Thyroid gland (tissue), 4 donors: Measurements from ENCODE around the gene GRB10. TPM values are rescaled to one million over a fixed set of nuclear protein-coding genes. Genes with fewer than 3 reads are reported as not detected.

Source experiments
- DNase-seq, 2 donors: peaks; one replicate each; pipeline ENCODE4 v3.0.0-alpha.2; 2019
- H3K27ac ChIP-seq, 3 donors: fragments of 200-600 bp; sonication (generic); 1 replicate in 2 of 3; 2 replicates in 1 of 3; pipeline ENCODE4 v1.5.1; 2016 to 2019; ENCODE audit warnings: mild to moderate bottlenecking in 1 of 3, moderate library complexity in 1 of 3
- H3K27me3 ChIP-seq: fragments of 200-600 bp; sonication (generic); one replicate; pipeline ENCODE4 v1.5.1; 2019
- H3K36me3 ChIP-seq, 2 donors: fragments of 200-600 bp; sonication (generic); one replicate each; pipeline ENCODE4 v1.5.1; 2016 to 2019
- H3K4me1 ChIP-seq, 2 donors: fragments of 200-600 bp; sonication (generic); one replicate each; pipeline ENCODE4 v1.5.1; 2017 to 2019
- H3K4me3 ChIP-seq, 3 donors: fragments of 200-600 bp; sonication (generic); replicated peaks in 1 of 3; 1 replicate in 2 of 3; 2 replicates in 1 of 3; pipeline ENCODE4 v1.5.1; 2016; ENCODE audit warnings: mild to moderate bottlenecking in 1 of 3
- H3K9me3 ChIP-seq: fragments of 200-600 bp; sonication (generic); one replicate; pipeline ENCODE4 v1.5.1; 2017
- CTCF ChIP-seq, 6 experiments: fragments of 200-600 bp in 3 of 6; fragments of 450-650 bp in 3 of 6; sonication (generic) in 3 of 6; IDR thresholded peaks; one replicate each; pipeline ENCODE4 v1.5.1; 2016 to 2019; ENCODE audit warnings: antibody characterized with exemption in 6 of 6, mild to moderate bottlenecking in 2 of 6, inconsistent platforms in 1 of 6, moderate library complexity in 1 of 6
- POLR2A ChIP-seq, 2 donors: fragments of 450-650 bp; IDR thresholded peaks; one replicate each; pipeline ENCODE4 v1.6.1; 2017; ENCODE audit warnings: antibody characterized with exemption in 2 of 2, mild to moderate bottlenecking in 2 of 2, moderate library complexity in 1 of 2
- WGBS, 2 donors: methylation state at CpG; one replicate each; pipeline ENCODE4 v1.1.5; 2017; 5-methylcytosine and 5-hydroxymethylcytosine counted together
- intact Hi-C: fragments of 100-400 bp; cut with DNase I; formaldehyde crosslinking; loops from one replicate; pipeline ENCODE4 v1.15.1; 2023
- total RNA-seq, 4 donors: library from RNA; depleted of rRNA; stranded (reverse); fragments of >200 nt; gene quantifications; one replicate each; pipeline ENCODE4 v1.2.3, GENCODE V29; 2016

GRB10 gene
- total RNA-seq, 4 donors from 2014 or later = 21.3 to 99.2 (median 39.6) TPM

GRCh38 chr7:50662041-50662694 lies 120.5 kb downstream of the GRB10 start:
- H3K4me3 ChIP-seq = no peak overlapping the region
- peaks cover 4 to 54% of the 10 kb centered on the region in 2 donors for H3K4me1 ChIP-seq
- TF ChIP-seq CTCF (IDR thresholded peaks at IDR 0.05) (no peak), POLR2A (IDR thresholded peaks at IDR 0.05) (no peak)
- H3K27me3 ChIP-seq = no peaks in the 10 kb centered on the region
- no peaks in the 10 kb centered on the region for H3K9me3 ChIP-seq
- intact Hi-C loops = no loop called here
- no peak overlapping the region for H3K27ac ChIP-seq
- DNase-seq = no peak
- no peaks in the 10 kb centered on the region for H3K36me3 ChIP-seq
- WGBS, 2 donors = 74 to 83% methylated on average over 4 of the region's 4 CpGs

DNA sequence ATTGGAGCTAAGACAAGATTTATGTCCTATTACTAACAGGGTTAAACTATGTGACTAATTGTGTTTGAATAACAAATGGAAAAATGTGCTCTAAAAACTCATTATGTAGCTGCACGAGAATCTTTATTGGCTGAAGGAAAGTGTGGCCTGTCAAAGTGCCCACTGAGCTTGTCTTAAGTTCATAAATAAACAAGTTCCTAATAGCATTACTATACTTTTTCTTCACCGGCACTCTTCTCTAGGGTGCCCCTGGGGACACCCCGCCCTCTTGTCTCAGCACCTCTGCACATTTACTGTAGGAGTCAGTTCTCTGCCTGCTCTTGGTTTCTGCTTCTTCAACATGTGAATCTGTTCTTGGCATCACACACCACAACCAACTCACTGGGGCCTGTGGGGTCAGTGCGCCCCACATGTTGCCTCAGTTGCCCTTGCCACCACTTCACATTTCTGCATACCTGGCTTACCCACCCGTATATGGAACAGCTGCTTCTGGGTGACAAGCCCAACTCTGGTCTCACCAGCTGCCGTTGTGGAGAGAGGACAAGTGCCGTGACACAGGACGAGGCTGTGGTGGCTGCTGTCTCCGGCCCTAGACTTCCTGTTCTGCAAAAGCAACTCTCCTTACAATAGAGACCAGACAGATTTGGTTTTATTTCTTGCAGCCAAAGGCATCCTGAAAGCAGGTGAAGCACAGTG lies 121.2 kb downstream of the GRB10 start:
- no peaks in the 10 kb centered on the region for H3K27me3 ChIP-seq
- H3K36me3 ChIP-seq = no peaks in the 10 kb centered on the region
- no peak overlapping the region for H3K27ac ChIP-seq
- H3K4me3 ChIP-seq = no peak overlapping the region
- TF ChIP-seq CTCF (IDR thresholded peaks at IDR 0.05) (no peak), POLR2A (IDR thresholded peaks at IDR 0.05) (no peak)
- no peak for DNase-seq
- H3K9me3 ChIP-seq = no peaks in the 10 kb centered on the region
- WGBS, 2 donors = 64 to 75% methylated on average over 7 to 9 of the region's 9 CpGs
- peaks cover 2 to 56% of the 10 kb centered on the region in 2 donors for H3K4me1 ChIP-seq
- intact Hi-C loops = no loop called here

- intact Hi-C loops = no loop called here
- H3K27me3 ChIP-seq = no peaks in the 10 kb centered on the region
Measured at GRCh38 chr7:50660830-50661175, 121.9 kb downstream of the GRB10 start.

GRCh38 chr7:50660040-50660829 lies 122.5 kb downstream of the GRB10 start:
- WGBS, 2 donors = 81 to 86% methylated on average over 29 to 30 of the region's 30 CpGs
- no peak for DNase-seq
- Histone ChIP-seq H3K4me1 (peaks cover 5 to 55% of the 10 kb centered on the region in 2 donors), H3K4me3 (no peak overlapping the region), H3K36me3 (no peaks in the 10 kb centered on the region), H3K27ac (no peak overlapping the region), H3K27me3 (no peaks in the 10 kb centered on the region), H3K9me3 (no peaks in the 10 kb centered on the region)
- intact Hi-C loops = no loop called here
- TF ChIP-seq POLR2A (IDR thresholded peaks at IDR 0.05) (no peak), CTCF (IDR thresholded peaks at IDR 0.05) (no peak)

More at GRCh38 chr7:50660830-50661175, 121.9 kb downstream of the GRB10 start:
- 87 to 90% methylated on average over 4 to 5 of the region's 5 CpGs for WGBS, 2 donors
- DNase-seq = no peak
- no peak overlapping the region for H3K4me3 ChIP-seq
- no peak overlapping the region for H3K27ac ChIP-seq
- H3K9me3 ChIP-seq = no peaks in the 10 kb centered on the region
- peaks cover 5 to 56% of the 10 kb centered on the region in 2 donors for H3K4me1 ChIP-seq
- H3K36me3 ChIP-seq = no peaks in the 10 kb centered on the region
- TF ChIP-seq CTCF (IDR thresholded peaks at IDR 0.05) (no peak), POLR2A (IDR thresholded peaks at IDR 0.05) (no peak)
